Neutrophil (primary cell): ENCODE results near the gene C20orf173.

ENCODE experiments used
- H3K27ac ChIP-seq: fragments of 200-600 bp; sonication (generic); 2 replicates; pipeline ENCODE4 v1.5.1; 2016; ENCODE audit warnings: mild to moderate bottlenecking, moderate library complexity
- H3K27me3 ChIP-seq: fragments of 200-600 bp; sonication (generic); 2 replicates; pipeline ENCODE4 v1.6.0; 2016; ENCODE audit warnings: mild to moderate bottlenecking
- H3K36me3 ChIP-seq: fragments of 200-600 bp; sonication (generic); 2 replicates; pipeline ENCODE4 v1.5.1; 2017
- H3K4me1 ChIP-seq, 2 experiments: fragments of 200-600 bp in 1 of 2; sonication (generic) in 1 of 2; 1 replicate in 1 of 2; 2 replicates in 1 of 2; pipeline versions ENCODE4 v1.5.1 to v1.6.1; 2013 to 2016; ENCODE audit warnings: low read depth in 1 of 2, low read length in 1 of 2, mild to moderate bottlenecking in 1 of 2, moderate library complexity in 1 of 2; ENCODE audit not compliant: control insufficient read depth in 1 of 2, insufficient read depth in 1 of 2
- H3K4me3 ChIP-seq, 2 experiments: fragments of 200-600 bp in 1 of 2; sonication (generic) in 1 of 2; 1 replicate in 1 of 2; 2 replicates in 1 of 2; pipeline ENCODE4 v1.5.1; 2013 to 2016; ENCODE audit warnings: low read depth in 1 of 2, low read length in 1 of 2, mild to moderate bottlenecking in 1 of 2, moderate library complexity in 1 of 2
- H3K9me3 ChIP-seq: fragments of 200-600 bp; sonication (generic); 2 replicates; pipeline ENCODE4 v1.5.1; 2016
- CTCF ChIP-seq: fragments of 200-600 bp; sonication (generic); IDR thresholded peaks from 2 replicates; pipeline ENCODE4 v1.5.1; 2016; ENCODE audit warnings: antibody characterized with exemption

The C20orf173 gene, protein sequence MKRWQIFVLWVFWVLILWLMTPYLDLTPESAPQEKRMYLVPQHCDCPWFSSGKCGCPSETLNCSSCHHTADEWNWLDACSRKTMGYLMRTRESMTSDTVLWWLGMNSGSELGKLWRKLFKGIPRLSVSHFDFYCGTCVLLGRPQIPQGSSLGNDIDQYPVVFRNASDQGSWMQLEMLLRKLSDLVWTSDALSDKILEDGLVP

DNA sequence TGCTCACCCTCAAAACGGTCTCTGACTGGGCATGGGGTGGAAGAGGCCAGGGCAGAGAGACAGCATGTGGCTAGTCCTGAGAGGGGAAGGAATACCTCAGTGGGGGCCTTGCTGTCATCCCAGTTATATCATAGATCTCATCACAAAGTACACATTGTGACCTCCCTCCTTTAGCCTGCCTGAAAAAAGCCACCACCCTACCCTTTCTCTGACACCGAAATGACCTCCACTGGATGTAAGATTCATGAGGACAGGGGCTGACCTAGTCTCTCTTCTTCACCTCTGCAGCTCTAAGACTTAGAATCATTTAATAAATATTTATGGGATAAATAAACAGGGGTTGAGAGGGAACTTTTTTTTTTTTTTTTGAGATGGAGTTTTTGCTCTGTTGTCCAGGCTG lies at the start of gene C20orf173:
Gene C20orf173, minus strand, starts transcription at position 101 of the 400 bp plus-strand sequence. CDS start 279 bp downstream, outside the sequence.
- no peak for TF ChIP-seq CTCF
- Histone ChIP-seq H3K4me3 (no peak within 1 kb of the TSS), H3K27ac (no peak within 1 kb of the TSS), H3K27me3 (no peaks in the 10 kb centered on the region), H3K9me3 (no peaks in the 10 kb centered on the region), H3K4me1 (no peaks in the 10 kb centered on the region), H3K36me3 (no peaks in the 10 kb centered on the region)

GRCh38 chr20:35579196-35579595 lies 49.7 kb upstream of the C20orf173 start:
- Histone ChIP-seq H3K9me3 (no peaks in the 10 kb centered on the region), H3K27ac (no peak overlapping the region), H3K27me3 (peaks cover 5% of the 10 kb centered on the region), H3K4me3 (no peak overlapping the region), H3K36me3 (no peaks in the 10 kb centered on the region), H3K4me1 (no peaks in the 10 kb centered on the region)
- TF ChIP-seq CTCF = no peak

- Histone ChIP-seq H3K4me1 (no peaks in the 10 kb centered on the region), H3K27ac (no peak overlapping the region), H3K9me3 (no peaks in the 10 kb centered on the region), H3K36me3 (no peaks in the 10 kb centered on the region), H3K4me3 (no peak overlapping the region), H3K27me3 (peaks cover 5% of the 10 kb centered on the region)
- TF ChIP-seq CTCF = no peak
These were observed 49.0 kb upstream of the C20orf173 start for GRCh38 chr20:35578469-35578868.

- no peak overlapping the region for H3K27ac ChIP-seq
These were observed 47.4 kb upstream of the C20orf173 start for GRCh38 chr20:35576816-35577215.

GRCh38 chr20:35575958-35576357 lies 46.5 kb upstream of the C20orf173 start:
- no peak overlapping the region for H3K27ac ChIP-seq
- TF ChIP-seq CTCF = no peak
- no peaks in the 10 kb centered on the region for H3K4me1 ChIP-seq
- H3K9me3 ChIP-seq = no peaks in the 10 kb centered on the region
- H3K27me3 ChIP-seq = peaks cover 5% of the 10 kb centered on the region
- no peaks in the 10 kb centered on the region for H3K36me3 ChIP-seq
- H3K4me3 ChIP-seq = no peak overlapping the region

More at GRCh38 chr20:35576816-35577215, 47.4 kb upstream of the C20orf173 start:
- no peaks in the 10 kb centered on the region for H3K9me3 ChIP-seq
- no peaks in the 10 kb centered on the region for H3K36me3 ChIP-seq
- no peaks in the 10 kb centered on the region for H3K4me1 ChIP-seq
- no peak overlapping the region for H3K4me3 ChIP-seq
- peaks cover 5% of the 10 kb centered on the region for H3K27me3 ChIP-seq
- TF ChIP-seq CTCF = no peak
